ENCODE results near the gene TMIGD3. TPM values are rescaled to one million over a fixed set of nuclear protein-coding genes. Genes with fewer than 3 reads are reported as not detected.

TMIGD3 gene
- total RNA-seq, 1 experiment from 2014 or later, result not detected

- CTCF ChIA-PET, result no interaction called here
- Histone ChIP-seq H3K9me3 (ENCODE audit: low read length) (no peaks in the 10 kb centered on the region), H3K36me3 (ENCODE audit: low read depth, low read length) (no peaks in the 10 kb centered on the region), H2AFZ (ENCODE audit: low read length) (no peak overlapping the region), H3K9ac (ENCODE audit: low read length) (no peak overlapping the region), H4K20me1 (ENCODE audit: low read length) (no peaks in the 10 kb centered on the region), H3K4me1 (ENCODE audit: insufficient read depth, low read length) (no peaks in the 10 kb centered on the region), H3K79me2 (ENCODE audit: low read length) (no peaks in the 10 kb centered on the region), H3K27me3 (ENCODE audit: low read length) (no peaks in the 10 kb centered on the region), H3K9me2 (replicated peaks; ENCODE audit: low read length) (no peaks in the 10 kb centered on the region), H3K4me3 (ENCODE audit: low read length) (no peak overlapping the region), H3F3A (ENCODE audit: low read length, unreplicated experiment) (no peaks in the 10 kb centered on the region), H3K4me2 (ENCODE audit: low read length) (no peak overlapping the region), H3K27ac (ENCODE audit: low read length) (no peak overlapping the region)
- POLR2A ChIA-PET (ENCODE audit: unreplicated experiment), result no interaction called here
- ATAC-seq (no peak), DNase-seq (no peak)
- intact Hi-C loops (cut with micrococcal nuclease), result no loop called here
- TF ChIP-seq EZH2 (IDR thresholded peaks at IDR 0.05; ENCODE audit: low read length, unreplicated experiment) (no peak), CTCF (conservative IDR thresholded peaks at IDR 0.05; ENCODE audit: low read depth, low read length) (no peak), EZH2phosphoT487 (IDR thresholded peaks at IDR 0.05; ENCODE audit: borderline replicate concordance, low read length) (no peak)
- BruUV-seq (replicated peaks), result no TSS peak
Measured at GRCh38 chr1:111476214-111476613, 27.2 kb downstream of the TMIGD3 start.

DNA sequence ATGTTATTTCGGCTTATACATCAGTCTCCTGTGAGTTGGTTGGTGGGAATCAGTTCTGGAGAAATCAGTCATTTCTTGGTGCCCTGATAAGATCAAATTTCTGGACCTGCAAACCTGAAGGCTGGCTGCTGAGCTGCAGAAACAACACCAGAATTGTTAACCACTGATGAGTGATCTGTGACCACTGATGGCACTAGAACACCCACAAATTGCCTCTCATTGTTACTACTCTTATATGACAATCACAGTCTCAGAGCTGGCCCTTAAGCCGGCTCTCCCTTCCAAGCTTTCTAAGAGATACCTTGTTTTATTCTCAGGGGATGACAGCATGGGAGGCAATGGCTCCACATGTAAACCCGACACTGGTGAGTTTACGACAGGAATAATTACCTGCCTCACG is 27.7 kb downstream of the TMIGD3 start:
- no peaks in the 10 kb centered on the region for H3F3A ChIP-seq (ENCODE audit: low read length, unreplicated experiment)
- BruUV-seq (replicated peaks), result no TSS peak
- H3K4me2 ChIP-seq (ENCODE audit: low read length), result no peak overlapping the region
- TF ChIP-seq CTCF (conservative IDR thresholded peaks at IDR 0.05; ENCODE audit: low read depth, low read length) (no peak), EZH2phosphoT487 (IDR thresholded peaks at IDR 0.05; ENCODE audit: borderline replicate concordance, low read length) (no peak), EZH2 (IDR thresholded peaks at IDR 0.05; ENCODE audit: low read length, unreplicated experiment) (no peak)
- H3K4me1 ChIP-seq (ENCODE audit: insufficient read depth, low read length), result no peaks in the 10 kb centered on the region
- no peak overlapping the region for H3K27ac ChIP-seq (ENCODE audit: low read length)
- no peaks in the 10 kb centered on the region for H3K36me3 ChIP-seq (ENCODE audit: low read depth, low read length)
- no peak overlapping the region for H2AFZ ChIP-seq (ENCODE audit: low read length)
- H3K4me3 ChIP-seq (ENCODE audit: low read length), result no peak overlapping the region
- no peaks in the 10 kb centered on the region for H3K27me3 ChIP-seq (ENCODE audit: low read length)
- H3K9me2 ChIP-seq (replicated peaks; ENCODE audit: low read length), result no peaks in the 10 kb centered on the region
- ChIA-PET CTCF (no interaction called here), POLR2A (ENCODE audit: unreplicated experiment) (no interaction called here)
- no peaks in the 10 kb centered on the region for H4K20me1 ChIP-seq (ENCODE audit: low read length)
- intact Hi-C loops (cut with micrococcal nuclease), result no loop called here
- no peak overlapping the region for H3K9ac ChIP-seq (ENCODE audit: low read length)
- H3K9me3 ChIP-seq (ENCODE audit: low read length), result no peaks in the 10 kb centered on the region
- DNase-seq (no peak), ATAC-seq (no peak)
- H3K79me2 ChIP-seq (ENCODE audit: low read length), result no peaks in the 10 kb centered on the region

DNA sequence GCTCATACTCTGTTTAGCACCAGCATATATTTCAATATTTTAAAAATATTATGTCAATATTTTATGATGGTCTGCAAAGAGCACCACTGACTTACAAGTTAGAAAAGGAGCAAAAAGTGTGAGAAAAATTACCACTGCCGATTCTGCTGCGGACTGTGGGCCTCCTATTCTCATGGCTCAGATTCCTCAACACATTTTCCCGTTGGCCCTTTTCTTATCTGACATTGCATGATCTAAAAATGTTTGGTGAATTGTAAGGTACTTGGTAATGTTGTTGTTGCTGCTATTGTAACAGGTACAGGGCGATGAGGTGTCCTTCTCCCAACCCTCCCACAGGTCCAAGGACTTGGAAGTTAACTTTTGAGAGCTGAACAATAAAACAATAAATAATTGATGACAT is 28.9 kb downstream of the TMIGD3 start:
- Histone ChIP-seq H3K4me3 (ENCODE audit: low read length) (no peak overlapping the region), H3K4me1 (ENCODE audit: insufficient read depth, low read length) (no peaks in the 10 kb centered on the region), H3K27ac (ENCODE audit: low read length) (no peak overlapping the region), H3F3A (ENCODE audit: low read length, unreplicated experiment) (no peaks in the 10 kb centered on the region), H4K20me1 (ENCODE audit: low read length) (no peaks in the 10 kb centered on the region), H3K36me3 (ENCODE audit: low read depth, low read length) (peaks cover 4% of the 10 kb centered on the region), H3K4me2 (ENCODE audit: low read length) (no peak overlapping the region), H3K9me2 (replicated peaks; ENCODE audit: low read length) (no peaks in the 10 kb centered on the region), H2AFZ (ENCODE audit: low read length) (no peak overlapping the region), H3K9me3 (ENCODE audit: low read length) (no peaks in the 10 kb centered on the region), H3K9ac (ENCODE audit: low read length) (no peak overlapping the region), H3K27me3 (ENCODE audit: low read length) (no peaks in the 10 kb centered on the region), H3K79me2 (ENCODE audit: low read length) (no peaks in the 10 kb centered on the region)
- intact Hi-C loops (cut with micrococcal nuclease), result no loop called here
- no peak for DNase-seq
- BruUV-seq (replicated peaks), result no TSS peak
- ChIA-PET CTCF (no interaction called here), POLR2A (ENCODE audit: unreplicated experiment) (no interaction called here)
- no peak for ATAC-seq
- TF ChIP-seq EZH2 (IDR thresholded peaks at IDR 0.05; ENCODE audit: low read length, unreplicated experiment), result no peak
- TF ChIP-seq CTCF (conservative IDR thresholded peaks at IDR 0.05; ENCODE audit: low read depth, low read length), result no peak
- no peak for TF ChIP-seq EZH2phosphoT487 (IDR thresholded peaks at IDR 0.05; ENCODE audit: borderline replicate concordance, low read length)

All from PC-3 (cell line).